Fibroblast of peridontal ligament (primary cell): ENCODE measurements around the gene ANXA1.

Experiments used
- DNase-seq: peaks from one replicate; pipeline ENCODE4 v3.0.0-alpha.2; 2010; ENCODE audit errors: extremely low read depth

Gene ANXA1

GRCh38 chr9:73206851-73207250, 55.2 kb downstream of the ANXA1 start:
- DNase-seq: no peak

- DNase-seq: peak; percentile 14
Observed at GRCh38 chr9:73210886-73211666, 59.4 kb downstream of the ANXA1 start.

GRCh38 chr9:73213300-73213699, 61.6 kb downstream of the ANXA1 start:
- DNase-seq: no peak

- DNase-seq: no peak
Observed at GRCh38 chr9:73215249-73215648, 63.6 kb downstream of the ANXA1 start.

GRCh38 chr9:73216100-73216499, 64.4 kb downstream of the ANXA1 start:
- DNase-seq: no peak
